Neural cell (in vitro differentiated cells): ENCODE measurements around the gene SHPK.

Source experiments
- EP300 ChIP-seq: fragments of 450-650 bp; conservative IDR thresholded peaks from 2 replicates; pipeline ENCODE4 v1.6.1; 2014; ENCODE audit warnings: antibody characterized with exemption, mild to moderate bottlenecking, moderate library complexity; ENCODE audit not compliant: poor library complexity, severe bottlenecking
- EZH2 ChIP-seq: fragments of 200-600, 300-800 bp; shearing (Covaris generic), sonication (generic); IDR thresholded peaks from 2 replicates; pipeline ENCODE4 v1.6.1; 2014; ENCODE audit warnings: antibody characterized with exemption, low read length, borderline replicate concordance, mild to moderate bottlenecking; ENCODE audit not compliant: insufficient read depth, poor library complexity, severe bottlenecking
- MXI1 ChIP-seq: fragments of 450-650 bp; conservative IDR thresholded peaks from 2 replicates; pipeline ENCODE4 v1.6.1; 2014; ENCODE audit warnings: antibody characterized with exemption, mild to moderate bottlenecking; ENCODE audit not compliant: poor library complexity, severe bottlenecking
- POLR2AphosphoS5 ChIP-seq: IDR thresholded peaks from 2 replicates; pipeline ENCODE4 v1.6.1; 2012
- RAD21 ChIP-seq: fragments of 450-650 bp; conservative IDR thresholded peaks from 2 replicates; pipeline ENCODE4 v1.6.1; 2014; ENCODE audit warnings: antibody characterized with exemption, mild to moderate bottlenecking, moderate library complexity
- SMC3 ChIP-seq: fragments of 450-650 bp; conservative IDR thresholded peaks from 2 replicates; pipeline ENCODE4 v1.6.1; 2014; ENCODE audit warnings: antibody characterized with exemption, mild to moderate bottlenecking, moderate library complexity; ENCODE audit not compliant: poor library complexity
- TAF1 ChIP-seq: IDR thresholded peaks from 2 replicates; pipeline ENCODE4 v1.6.1; 2012; ENCODE audit warnings: low read depth
- TF ChIP-seq, protein P1 (sequence below): fragments of 450-650 bp; IDR thresholded peaks from 2 replicates; pipeline ENCODE4 v1.5.1; 2014; ENCODE audit warnings: antibody characterized with exemption, mild to moderate bottlenecking, moderate library complexity; ENCODE audit not compliant: poor library complexity, severe bottlenecking
- TF ChIP-seq, protein P2 (sequence below): IDR thresholded peaks from 2 replicates; pipeline ENCODE4 v1.6.1; 2012; ENCODE audit warnings: borderline replicate concordance

DNA sequence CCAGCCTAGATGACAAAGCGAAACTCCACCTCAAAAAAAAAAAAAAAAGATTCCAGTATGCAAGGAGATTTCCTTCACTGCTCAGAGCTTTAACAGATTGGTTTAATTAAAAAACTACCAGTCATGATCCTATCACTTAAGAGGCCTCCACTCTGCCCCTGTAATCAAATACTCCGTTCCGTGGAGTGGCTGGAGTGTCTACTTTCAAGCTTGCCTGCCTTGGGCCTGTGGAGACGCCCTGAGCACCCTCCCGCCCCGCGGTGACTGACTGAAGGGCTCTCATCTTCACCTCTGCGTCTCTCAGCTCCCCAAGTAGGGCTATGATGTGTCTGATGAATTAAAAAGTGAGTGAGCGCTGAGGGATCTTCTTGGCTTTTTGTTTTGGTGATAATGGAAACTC is 53.1 kb downstream of the SHPK start:
- TF ChIP-seq, protein P1, sequence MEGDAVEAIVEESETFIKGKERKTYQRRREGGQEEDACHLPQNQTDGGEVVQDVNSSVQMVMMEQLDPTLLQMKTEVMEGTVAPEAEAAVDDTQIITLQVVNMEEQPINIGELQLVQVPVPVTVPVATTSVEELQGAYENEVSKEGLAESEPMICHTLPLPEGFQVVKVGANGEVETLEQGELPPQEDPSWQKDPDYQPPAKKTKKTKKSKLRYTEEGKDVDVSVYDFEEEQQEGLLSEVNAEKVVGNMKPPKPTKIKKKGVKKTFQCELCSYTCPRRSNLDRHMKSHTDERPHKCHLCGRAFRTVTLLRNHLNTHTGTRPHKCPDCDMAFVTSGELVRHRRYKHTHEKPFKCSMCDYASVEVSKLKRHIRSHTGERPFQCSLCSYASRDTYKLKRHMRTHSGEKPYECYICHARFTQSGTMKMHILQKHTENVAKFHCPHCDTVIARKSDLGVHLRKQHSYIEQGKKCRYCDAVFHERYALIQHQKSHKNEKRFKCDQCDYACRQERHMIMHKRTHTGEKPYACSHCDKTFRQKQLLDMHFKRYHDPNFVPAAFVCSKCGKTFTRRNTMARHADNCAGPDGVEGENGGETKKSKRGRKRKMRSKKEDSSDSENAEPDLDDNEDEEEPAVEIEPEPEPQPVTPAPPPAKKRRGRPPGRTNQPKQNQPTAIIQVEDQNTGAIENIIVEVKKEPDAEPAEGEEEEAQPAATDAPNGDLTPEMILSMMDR: no peak
- TF ChIP-seq TAF1: no peak
- TF ChIP-seq, protein P2, sequence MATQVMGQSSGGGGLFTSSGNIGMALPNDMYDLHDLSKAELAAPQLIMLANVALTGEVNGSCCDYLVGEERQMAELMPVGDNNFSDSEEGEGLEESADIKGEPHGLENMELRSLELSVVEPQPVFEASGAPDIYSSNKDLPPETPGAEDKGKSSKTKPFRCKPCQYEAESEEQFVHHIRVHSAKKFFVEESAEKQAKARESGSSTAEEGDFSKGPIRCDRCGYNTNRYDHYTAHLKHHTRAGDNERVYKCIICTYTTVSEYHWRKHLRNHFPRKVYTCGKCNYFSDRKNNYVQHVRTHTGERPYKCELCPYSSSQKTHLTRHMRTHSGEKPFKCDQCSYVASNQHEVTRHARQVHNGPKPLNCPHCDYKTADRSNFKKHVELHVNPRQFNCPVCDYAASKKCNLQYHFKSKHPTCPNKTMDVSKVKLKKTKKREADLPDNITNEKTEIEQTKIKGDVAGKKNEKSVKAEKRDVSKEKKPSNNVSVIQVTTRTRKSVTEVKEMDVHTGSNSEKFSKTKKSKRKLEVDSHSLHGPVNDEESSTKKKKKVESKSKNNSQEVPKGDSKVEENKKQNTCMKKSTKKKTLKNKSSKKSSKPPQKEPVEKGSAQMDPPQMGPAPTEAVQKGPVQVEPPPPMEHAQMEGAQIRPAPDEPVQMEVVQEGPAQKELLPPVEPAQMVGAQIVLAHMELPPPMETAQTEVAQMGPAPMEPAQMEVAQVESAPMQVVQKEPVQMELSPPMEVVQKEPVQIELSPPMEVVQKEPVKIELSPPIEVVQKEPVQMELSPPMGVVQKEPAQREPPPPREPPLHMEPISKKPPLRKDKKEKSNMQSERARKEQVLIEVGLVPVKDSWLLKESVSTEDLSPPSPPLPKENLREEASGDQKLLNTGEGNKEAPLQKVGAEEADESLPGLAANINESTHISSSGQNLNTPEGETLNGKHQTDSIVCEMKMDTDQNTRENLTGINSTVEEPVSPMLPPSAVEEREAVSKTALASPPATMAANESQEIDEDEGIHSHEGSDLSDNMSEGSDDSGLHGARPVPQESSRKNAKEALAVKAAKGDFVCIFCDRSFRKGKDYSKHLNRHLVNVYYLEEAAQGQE: no peak
- TF ChIP-seq POLR2AphosphoS5: no peak
- no peak for TF ChIP-seq MXI1
- no peak for TF ChIP-seq RAD21
- no peak for TF ChIP-seq EZH2
- TF ChIP-seq EP300: no peak
- TF ChIP-seq SMC3: no peak
